OCI-LY3 (cell line): ENCODE results near the gene MAP3K5.

ENCODE experiments used
- H2AFZ ChIP-seq: fragments of 200-600, 300-600 bp; shearing (Covaris generic); 2 replicates; pipeline ENCODE4 v1.6.0; 2014; ENCODE audit warnings: antibody characterized with exemption, low read depth, low read length
- H3K27ac ChIP-seq: fragments of 200-600, 300-600 bp; sonication (generic); 2 replicates; pipeline ENCODE4 v1.5.1; 2014; ENCODE audit warnings: mild to moderate bottlenecking, low read length, moderate library complexity, mixed read lengths
- H3K27me3 ChIP-seq: fragments of 200-600, 300-600 bp; sonication (generic); 2 replicates; pipeline ENCODE4 v1.6.1; 2014; ENCODE audit warnings: low read depth, low read length, mixed read lengths
- H3K36me3 ChIP-seq: fragments of 200-600, 300-600 bp; sonication (generic); replicated peaks from 2 replicates; pipeline ENCODE3; 2014; ENCODE audit warnings: low read depth, low read length, mixed read lengths
- H3K4me1 ChIP-seq: fragments of 300-600, 200-600 bp; sonication (generic); 2 replicates; pipeline ENCODE4 v1.6.1; 2014; ENCODE audit warnings: low read length, mixed read lengths
- H3K4me2 ChIP-seq: fragments of 200-600, 300-600 bp; sonication (generic); 2 replicates; pipeline ENCODE4 v1.6.1; 2014; ENCODE audit warnings: low read length, mixed read lengths
- H3K4me3 ChIP-seq: fragments of 300-600, 200-600 bp; sonication (generic); 2 replicates; pipeline ENCODE4 v1.5.1; 2014; ENCODE audit warnings: antibody characterized with exemption, mild to moderate bottlenecking, low read length, moderate library complexity
- H3K79me2 ChIP-seq: fragments of 300-600, 200-600 bp; shearing (Covaris generic); 2 replicates; pipeline ENCODE4 v1.6.1; 2014; ENCODE audit warnings: mild to moderate bottlenecking, low read length, mixed read lengths
- H3K9ac ChIP-seq: fragments of 300-600, 200-600 bp; shearing (Covaris generic); 2 replicates; pipeline ENCODE4 v1.6.0; 2014; ENCODE audit warnings: mild to moderate bottlenecking, low read length, moderate library complexity
- H3K9me3 ChIP-seq: fragments of 200-600, 300-600 bp; shearing (Covaris generic); 2 replicates; pipeline ENCODE4 v1.6.1; 2014; ENCODE audit warnings: low read length, mixed read lengths; ENCODE audit not compliant: insufficient read depth
- H4K20me1 ChIP-seq: fragments of 200-600, 300-600 bp; sonication (generic); 2 replicates; pipeline ENCODE4 v1.6.1; 2016; ENCODE audit warnings: low read length, mixed read lengths; ENCODE audit not compliant: insufficient read depth
- EZH2phosphoT487 ChIP-seq: fragments of 200-600 bp; shearing (Covaris generic); IDR thresholded peaks from 2 replicates; pipeline ENCODE4 v1.6.1; 2018; ENCODE audit warnings: antibody characterized with exemption, mixed run types, low read depth
- TF ChIP-seq, protein P1 (sequence below): fragments of 200-600, 300-600 bp; sonication (generic); IDR thresholded peaks from 2 replicates; pipeline ENCODE4 v1.5.1; 2014; ENCODE audit warnings: antibody characterized with exemption, low read length, low read depth

Gene MAP3K5

DNA sequence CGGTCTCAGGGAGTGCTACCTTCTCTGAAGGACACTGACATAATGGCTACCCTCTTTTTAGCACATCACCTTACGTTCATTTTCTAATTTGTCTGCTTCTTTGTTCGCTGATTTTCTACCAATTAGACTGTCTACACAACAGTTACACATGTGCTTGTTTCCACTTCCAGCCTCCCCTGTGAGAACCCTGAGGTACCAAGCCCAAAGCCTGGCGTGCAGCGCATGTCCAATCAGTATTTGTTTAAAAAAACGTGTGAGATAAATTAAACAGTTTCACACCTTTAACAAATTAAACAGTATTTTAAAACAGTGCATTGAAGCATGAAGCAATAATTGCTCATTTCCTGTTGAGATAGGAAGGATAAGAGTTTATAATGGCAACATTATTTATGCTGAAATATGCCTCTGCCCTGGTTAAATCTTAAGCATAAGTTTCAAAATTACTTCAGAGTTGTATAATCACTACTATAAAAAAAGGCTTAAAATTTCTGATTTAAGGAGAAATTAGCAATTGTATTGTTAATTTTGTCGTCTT is 88.9 kb downstream of the MAP3K5 start:
- Histone ChIP-seq H3K9me3 (no peaks in the 10 kb centered on the region), H3K9ac (no peak overlapping the region), H3K4me1 (no peaks in the 10 kb centered on the region), H3K27me3 (no peaks in the 10 kb centered on the region), H4K20me1 (no peaks in the 10 kb centered on the region), H3K4me2 (no peak overlapping the region), H3K79me2 (no peaks in the 10 kb centered on the region), H2AFZ (no peak overlapping the region), H3K36me3 (no peaks in the 10 kb centered on the region), H3K4me3 (no peak overlapping the region), H3K27ac (no peak overlapping the region)
- TF ChIP-seq EZH2phosphoT487: no peak
- TF ChIP-seq, protein P1, sequence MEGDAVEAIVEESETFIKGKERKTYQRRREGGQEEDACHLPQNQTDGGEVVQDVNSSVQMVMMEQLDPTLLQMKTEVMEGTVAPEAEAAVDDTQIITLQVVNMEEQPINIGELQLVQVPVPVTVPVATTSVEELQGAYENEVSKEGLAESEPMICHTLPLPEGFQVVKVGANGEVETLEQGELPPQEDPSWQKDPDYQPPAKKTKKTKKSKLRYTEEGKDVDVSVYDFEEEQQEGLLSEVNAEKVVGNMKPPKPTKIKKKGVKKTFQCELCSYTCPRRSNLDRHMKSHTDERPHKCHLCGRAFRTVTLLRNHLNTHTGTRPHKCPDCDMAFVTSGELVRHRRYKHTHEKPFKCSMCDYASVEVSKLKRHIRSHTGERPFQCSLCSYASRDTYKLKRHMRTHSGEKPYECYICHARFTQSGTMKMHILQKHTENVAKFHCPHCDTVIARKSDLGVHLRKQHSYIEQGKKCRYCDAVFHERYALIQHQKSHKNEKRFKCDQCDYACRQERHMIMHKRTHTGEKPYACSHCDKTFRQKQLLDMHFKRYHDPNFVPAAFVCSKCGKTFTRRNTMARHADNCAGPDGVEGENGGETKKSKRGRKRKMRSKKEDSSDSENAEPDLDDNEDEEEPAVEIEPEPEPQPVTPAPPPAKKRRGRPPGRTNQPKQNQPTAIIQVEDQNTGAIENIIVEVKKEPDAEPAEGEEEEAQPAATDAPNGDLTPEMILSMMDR: no peak

DNA sequence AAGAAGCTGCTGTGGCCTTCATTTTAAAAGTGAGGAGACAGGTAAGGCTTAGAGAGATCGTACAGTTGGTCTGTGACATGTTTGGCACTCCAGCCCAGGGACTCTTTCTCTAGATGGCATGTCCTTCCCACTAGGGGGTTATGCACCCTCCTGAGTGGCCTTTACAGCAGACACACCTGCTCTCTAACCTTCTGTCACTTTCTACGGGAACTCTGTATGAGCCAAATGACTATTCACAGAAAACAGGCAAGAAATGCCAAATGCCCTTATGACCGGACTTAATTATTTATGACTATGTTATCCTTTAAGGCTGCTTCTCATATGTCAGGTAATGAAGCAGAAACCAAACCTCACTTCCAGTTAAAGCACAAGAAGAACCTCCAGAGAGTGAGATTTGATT is 91.2 kb downstream of the MAP3K5 start:
- H4K20me1 ChIP-seq: no peaks in the 10 kb centered on the region
- H3K79me2 ChIP-seq: no peaks in the 10 kb centered on the region
- no peak overlapping the region for H3K4me2 ChIP-seq

DNA sequence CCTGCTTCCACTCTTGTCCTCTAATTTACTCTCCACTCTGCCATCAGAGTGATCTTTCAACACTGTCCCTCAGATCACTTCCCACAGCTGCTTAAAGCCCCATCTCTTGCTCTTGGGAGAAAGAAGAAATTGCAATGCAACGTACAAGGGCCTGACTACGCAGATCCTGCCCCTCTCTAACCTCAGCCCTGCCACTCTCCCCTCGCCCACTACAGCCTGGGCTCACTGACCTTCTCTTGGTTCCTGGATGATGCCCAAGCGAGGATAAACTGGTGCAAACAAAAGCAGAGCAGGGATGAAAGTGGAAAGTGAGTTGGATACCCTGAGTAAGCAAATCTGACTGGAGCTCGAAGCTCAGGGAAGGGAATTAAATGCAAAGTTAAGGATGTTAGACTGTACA is 92.9 kb downstream of the MAP3K5 start:
- H3K9ac ChIP-seq: no peak overlapping the region
- H3K4me2 ChIP-seq: no peak overlapping the region
- no peaks in the 10 kb centered on the region for H3K27me3 ChIP-seq
- H3K4me3 ChIP-seq: no peak overlapping the region
- no peaks in the 10 kb centered on the region for H3K9me3 ChIP-seq
- no peak for TF ChIP-seq EZH2phosphoT487
- TF ChIP-seq, protein P1: no peak
- H3K36me3 ChIP-seq: no peaks in the 10 kb centered on the region
- H2AFZ ChIP-seq: no peak overlapping the region
- no peaks in the 10 kb centered on the region for H3K4me1 ChIP-seq
- no peaks in the 10 kb centered on the region for H3K79me2 ChIP-seq
- no peak overlapping the region for H3K27ac ChIP-seq
- no peaks in the 10 kb centered on the region for H4K20me1 ChIP-seq

More for the DNA sequence above, 91.2 kb downstream of the MAP3K5 start:
- Histone ChIP-seq H2AFZ (no peak overlapping the region), H3K4me1 (no peaks in the 10 kb centered on the region), H3K27me3 (no peaks in the 10 kb centered on the region), H3K9ac (no peak overlapping the region), H3K4me3 (no peak overlapping the region), H3K9me3 (no peaks in the 10 kb centered on the region), H3K36me3 (no peaks in the 10 kb centered on the region), H3K27ac (no peak overlapping the region)
- TF ChIP-seq, protein P1: no peak
- no peak for TF ChIP-seq EZH2phosphoT487

DNA sequence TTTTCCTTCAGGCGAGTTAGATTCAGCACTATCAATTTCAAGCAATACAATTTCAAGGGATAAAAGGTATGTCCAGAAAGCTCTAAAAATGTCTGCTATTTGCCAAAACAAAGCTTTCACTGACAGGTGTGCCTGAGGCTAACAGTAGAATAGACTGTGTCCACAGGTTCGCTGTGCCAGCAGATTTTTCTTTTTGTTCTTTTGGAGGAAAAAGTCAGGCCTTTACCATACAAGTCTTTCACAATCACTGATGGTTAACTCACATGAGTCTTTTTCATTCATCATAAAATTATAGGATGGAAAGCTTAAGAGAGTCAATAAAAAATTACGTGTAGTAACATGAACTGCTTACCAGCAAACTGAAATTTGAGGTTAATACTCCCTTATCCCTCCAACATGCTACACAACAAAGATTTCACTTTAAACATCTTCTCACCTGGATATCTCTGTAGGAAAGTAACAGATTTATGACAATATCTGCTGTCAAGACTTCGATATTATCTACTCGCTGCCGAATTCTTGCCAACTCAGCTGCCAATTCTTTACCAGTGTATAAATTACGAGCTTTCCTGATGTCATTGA is 95.4 kb downstream of the MAP3K5 start:
- Histone ChIP-seq H3K27ac (no peak overlapping the region), H3K79me2 (no peaks in the 10 kb centered on the region), H3K4me1 (no peaks in the 10 kb centered on the region), H3K27me3 (no peaks in the 10 kb centered on the region), H3K4me2 (no peak overlapping the region), H4K20me1 (no peaks in the 10 kb centered on the region), H3K9ac (no peak overlapping the region), H3K9me3 (no peaks in the 10 kb centered on the region), H2AFZ (no peak overlapping the region), H3K4me3 (no peak overlapping the region), H3K36me3 (no peaks in the 10 kb centered on the region)
- TF ChIP-seq, protein P1: no peak
- TF ChIP-seq EZH2phosphoT487: no peak
